GM18508 (cell line): ENCODE results near the gene NDUFS6.
A peak's percentile ranks its signal among the peaks of the same experiment; 100 is the strongest.
"Not testable (repeated sequence)": the region's sequence is repeated elsewhere in the genome, so short reads cannot be mapped to it uniquely, and the experiment has no call there.

ENCODE experiments used
- ATAC-seq: cut with Tn5 transposase; IDR thresholded peaks from one replicate; pipeline ENCODE4 v1.9.1; 2021; ENCODE audit warnings: moderate number of reproducible peaks; ENCODE audit not compliant: insufficient read depth, unreplicated experiment

The NDUFS6 gene

GRCh38 chr5:1781726-1782384, 19.4 kb upstream of the NDUFS6 start:
- ATAC-seq = no peak

GRCh38 chr5:1782385-1783215, 18.6 kb upstream of the NDUFS6 start:
- peak; percentile 14 for ATAC-seq

- ATAC-seq = peak; percentile 67
These were observed 18.0 kb upstream of the NDUFS6 start for GRCh38 chr5:1783216-1783554.

GRCh38 chr5:1784197-1785050, 16.8 kb upstream of the NDUFS6 start:
- no peak for ATAC-seq

GRCh38 chr5:1785062-1785461, 16.1 kb upstream of the NDUFS6 start:
- ATAC-seq = no peak

GRCh38 chr5:1785984-1786383, 15.2 kb upstream of the NDUFS6 start:
- ATAC-seq = no peak

- no peak for ATAC-seq
These were observed 14.4 kb upstream of the NDUFS6 start for GRCh38 chr5:1786621-1787471.

GRCh38 chr5:1787472-1788047, 13.6 kb upstream of the NDUFS6 start:
- ATAC-seq = no peak

- no peak for ATAC-seq
These were observed 13.0 kb upstream of the NDUFS6 start for GRCh38 chr5:1788200-1788599.

GRCh38 chr5:1788828-1789227, 12.4 kb upstream of the NDUFS6 start:
- ATAC-seq = no peak

- not testable (repeated sequence) for ATAC-seq
These were observed 11.8 kb upstream of the NDUFS6 start for GRCh38 chr5:1789438-1789833.

- no peak for ATAC-seq
These were observed 11.3 kb upstream of the NDUFS6 start for GRCh38 chr5:1789834-1790471.

- ATAC-seq = no peak
These were observed 10.0 kb upstream of the NDUFS6 start for GRCh38 chr5:1791176-1791575.

GRCh38 chr5:1792842-1793266, 8.4 kb upstream of the NDUFS6 start:
- peak; percentile 95 for ATAC-seq

GRCh38 chr5:1793301-1793740, 7.9 kb upstream of the NDUFS6 start:
- ATAC-seq = no peak

- no peak for ATAC-seq
These were observed 7.0 kb upstream of the NDUFS6 start for GRCh38 chr5:1793966-1794900.

GRCh38 chr5:1794901-1795290, 6.3 kb upstream of the NDUFS6 start:
- no peak for ATAC-seq

GRCh38 chr5:1795506-1795905, 5.7 kb upstream of the NDUFS6 start:
- ATAC-seq = no peak
